Coronary artery (tissue), 2 donors: ENCODE measurements around the gene PDZRN3.

Experiments
- DNase-seq: peaks from one replicate; pipeline ENCODE4 v3.0.0-alpha.2; 2017; ENCODE audit warnings: low spot score
- H3K27ac ChIP-seq, 2 donors: fragments of 200-600 bp; sonication (generic); one replicate each; pipeline ENCODE4 v1.5.1; 2016 to 2019
- H3K4me3 ChIP-seq: fragments of 200-600 bp; sonication (generic); 2 replicates; pipeline ENCODE4 v1.5.1; 2016; ENCODE audit warnings: mild to moderate bottlenecking, moderate library complexity
- TF ChIP-seq, protein P1 (sequence below): fragments of 200-600 bp; sonication (generic); IDR thresholded peaks from one replicate; pipeline ENCODE4 v1.5.1; 2019; ENCODE audit warnings: antibody characterized with exemption

Gene PDZRN3

DNA sequence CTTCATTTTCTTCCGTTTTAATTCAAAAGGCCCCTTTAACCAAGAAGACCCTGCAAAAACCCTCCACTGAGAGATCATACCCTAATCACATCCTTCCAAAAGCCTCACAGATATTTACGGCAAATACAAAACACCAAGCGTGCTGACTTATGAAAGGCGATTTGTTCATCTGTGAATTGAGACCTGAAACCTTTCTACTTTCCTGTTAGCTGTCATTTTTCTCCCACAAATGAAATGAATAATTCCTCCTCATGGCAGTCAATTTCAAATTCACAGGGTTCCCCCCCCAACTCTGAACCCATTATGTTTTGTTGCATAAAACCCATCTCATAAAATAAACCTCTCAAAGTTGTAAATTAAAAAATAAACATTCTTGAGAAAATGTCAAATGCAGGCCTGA is 149.6 kb downstream of the PDZRN3 start:
- TF ChIP-seq, protein P1, sequence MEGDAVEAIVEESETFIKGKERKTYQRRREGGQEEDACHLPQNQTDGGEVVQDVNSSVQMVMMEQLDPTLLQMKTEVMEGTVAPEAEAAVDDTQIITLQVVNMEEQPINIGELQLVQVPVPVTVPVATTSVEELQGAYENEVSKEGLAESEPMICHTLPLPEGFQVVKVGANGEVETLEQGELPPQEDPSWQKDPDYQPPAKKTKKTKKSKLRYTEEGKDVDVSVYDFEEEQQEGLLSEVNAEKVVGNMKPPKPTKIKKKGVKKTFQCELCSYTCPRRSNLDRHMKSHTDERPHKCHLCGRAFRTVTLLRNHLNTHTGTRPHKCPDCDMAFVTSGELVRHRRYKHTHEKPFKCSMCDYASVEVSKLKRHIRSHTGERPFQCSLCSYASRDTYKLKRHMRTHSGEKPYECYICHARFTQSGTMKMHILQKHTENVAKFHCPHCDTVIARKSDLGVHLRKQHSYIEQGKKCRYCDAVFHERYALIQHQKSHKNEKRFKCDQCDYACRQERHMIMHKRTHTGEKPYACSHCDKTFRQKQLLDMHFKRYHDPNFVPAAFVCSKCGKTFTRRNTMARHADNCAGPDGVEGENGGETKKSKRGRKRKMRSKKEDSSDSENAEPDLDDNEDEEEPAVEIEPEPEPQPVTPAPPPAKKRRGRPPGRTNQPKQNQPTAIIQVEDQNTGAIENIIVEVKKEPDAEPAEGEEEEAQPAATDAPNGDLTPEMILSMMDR, result no peak
- no peak overlapping the region for H3K27ac ChIP-seq
- no peak for DNase-seq
- H3K4me3 ChIP-seq, result no peak overlapping the region

DNA sequence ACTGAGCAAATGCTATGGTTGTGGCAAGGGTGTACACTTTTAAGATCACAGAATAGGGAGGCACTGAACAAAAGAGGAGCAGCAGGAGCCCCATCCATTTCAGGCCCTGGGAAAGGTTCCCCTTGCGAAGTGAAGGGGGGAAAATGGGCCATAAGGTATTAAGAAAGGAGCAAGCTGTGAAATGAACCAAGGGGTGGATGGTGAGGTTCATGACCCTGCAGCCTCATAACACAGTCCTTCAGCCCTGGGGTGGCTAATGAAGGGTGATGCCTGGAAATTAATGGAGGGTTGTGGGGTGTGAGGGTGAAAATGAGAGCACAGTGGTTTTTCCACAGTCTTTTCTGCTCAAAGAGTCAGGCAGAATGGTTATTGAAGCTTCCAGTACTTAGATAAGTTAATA is 150.1 kb downstream of the PDZRN3 start:
- TF ChIP-seq, protein P1, result no peak
- Histone ChIP-seq H3K27ac (no peak overlapping the region), H3K4me3 (no peak overlapping the region)
- no peak for DNase-seq

DNA sequence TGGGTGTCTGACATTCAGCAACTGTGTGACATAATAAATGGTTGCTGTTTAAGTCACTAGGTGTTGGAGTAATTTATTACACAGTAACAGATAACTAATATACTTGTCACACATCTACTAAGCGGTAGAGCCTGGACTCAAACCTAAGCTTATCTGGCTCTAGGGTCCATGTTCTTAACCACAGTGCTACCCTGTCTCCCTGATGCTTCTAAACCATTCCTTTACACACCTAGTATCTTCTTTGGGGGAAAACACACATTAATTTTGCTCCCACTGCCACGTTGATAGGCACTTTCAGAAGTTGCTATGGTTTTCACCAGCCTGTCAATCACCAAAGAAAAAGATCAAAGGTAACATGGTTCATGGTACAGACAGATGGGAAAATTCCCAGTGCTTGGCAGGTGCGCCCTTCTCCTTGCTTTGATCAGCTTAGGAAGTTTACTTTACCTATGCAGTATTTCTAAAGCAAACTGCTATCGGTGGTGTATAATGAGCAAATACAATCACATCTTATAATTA is 150.8 kb downstream of the PDZRN3 start:
- TF ChIP-seq, protein P1, result no peak
- no peak overlapping the region for H3K4me3 ChIP-seq
- H3K27ac ChIP-seq, result no peak overlapping the region
- no peak for DNase-seq

DNA sequence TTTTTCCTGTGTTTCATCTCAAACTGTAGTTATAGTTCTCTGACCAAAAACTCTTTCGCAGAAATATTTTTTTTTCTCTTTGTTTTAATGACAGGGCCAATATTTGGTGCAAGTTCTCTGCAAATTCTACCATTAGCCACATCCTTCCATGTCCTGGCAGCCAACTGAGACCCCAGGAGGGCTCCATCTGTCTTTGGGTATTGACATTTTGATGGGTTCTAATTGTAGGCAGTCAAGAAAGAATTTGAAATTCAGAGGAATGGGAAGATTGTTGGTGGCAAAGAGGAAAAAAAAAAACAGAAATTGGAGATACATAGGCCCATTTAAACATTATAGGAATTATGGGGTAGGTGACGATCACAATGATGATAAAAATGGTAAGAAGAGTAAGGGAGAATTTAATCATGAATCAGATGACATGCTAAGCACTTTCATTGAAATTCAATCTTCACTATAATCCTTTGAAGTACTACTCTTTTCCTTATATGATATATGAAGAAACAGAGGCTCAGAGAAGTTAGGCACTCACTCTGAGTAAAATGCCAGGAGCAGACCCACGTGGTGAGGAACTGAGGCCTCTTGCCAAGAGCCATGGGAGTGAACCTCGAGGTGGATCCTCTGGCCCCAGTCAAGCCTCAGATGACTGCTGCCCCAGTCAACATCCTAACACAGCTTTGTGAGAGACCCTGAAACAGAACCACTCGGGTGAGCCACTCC is 151.4 kb downstream of the PDZRN3 start:
- Histone ChIP-seq H3K27ac (no peak overlapping the region), H3K4me3 (no peak overlapping the region)
- no peak for DNase-seq
- TF ChIP-seq, protein P1, result no peak

DNA sequence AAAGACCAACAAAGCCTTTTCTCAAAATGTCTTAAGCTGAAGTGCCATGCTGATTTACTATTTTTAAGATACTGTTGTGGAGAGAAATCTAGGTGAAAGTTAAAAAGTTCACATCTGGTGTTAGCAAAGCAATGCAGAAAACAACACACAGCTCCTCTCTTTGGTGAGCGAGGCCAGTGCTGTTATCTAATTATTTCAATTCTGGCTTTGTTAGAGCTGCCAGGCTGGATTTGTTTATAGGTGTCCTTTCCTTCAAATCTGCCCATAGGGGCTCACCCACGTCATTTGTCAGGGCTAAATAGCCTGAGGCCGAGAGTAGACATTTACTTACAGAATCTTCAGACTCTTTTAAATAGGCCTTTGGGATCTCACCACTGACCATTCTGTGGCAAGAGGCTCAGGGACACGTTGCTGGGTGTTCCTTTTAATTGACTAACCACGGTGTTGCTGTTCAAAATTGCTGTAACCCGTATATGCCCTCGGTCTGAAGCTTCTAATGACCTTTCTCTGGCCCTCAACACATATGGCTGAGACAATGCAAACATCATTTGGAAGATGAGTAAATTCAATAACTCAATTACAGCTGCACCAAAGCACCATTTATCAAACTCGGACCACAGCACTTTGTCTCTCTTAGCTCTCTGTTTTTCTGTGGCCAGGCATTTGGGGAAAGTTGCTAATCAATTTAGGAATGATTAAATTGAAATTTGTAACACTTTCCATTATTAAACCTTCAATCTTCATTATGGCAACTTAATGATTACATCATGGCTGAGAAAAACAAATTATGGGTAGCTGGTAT is 152.6 kb downstream of the PDZRN3 start:
- no peak for DNase-seq

DNA sequence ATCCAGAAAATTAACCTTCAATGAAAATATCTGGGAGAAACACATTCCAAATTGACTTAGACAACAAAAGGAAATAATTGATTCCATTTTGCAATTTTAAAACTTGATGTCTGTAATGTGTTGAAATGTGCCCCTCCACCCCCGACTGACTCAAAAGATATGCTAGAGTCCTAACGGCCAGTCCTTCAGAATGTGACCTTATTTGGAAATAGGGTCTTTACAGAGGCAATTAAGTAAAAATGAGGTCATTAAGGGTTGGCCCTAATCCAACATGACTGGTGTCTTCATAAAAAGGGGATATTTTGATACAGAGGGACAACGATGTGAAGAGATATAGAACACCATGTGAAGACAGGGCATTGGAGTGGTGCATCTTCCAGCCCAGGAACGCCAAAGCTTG is 153.9 kb downstream of the PDZRN3 start:
- no peak overlapping the region for H3K4me3 ChIP-seq
- TF ChIP-seq, protein P1, result no peak
- DNase-seq, result no peak
- no peak overlapping the region for H3K27ac ChIP-seq

More for the DNA sequence above, 152.6 kb downstream of the PDZRN3 start:
- Histone ChIP-seq H3K27ac (no peak overlapping the region), H3K4me3 (no peak overlapping the region)
- TF ChIP-seq, protein P1, result no peak
